ENCODE measurements around the gene C3AR1.

- TF ChIP-seq TAF1 (IDR thresholded peaks at IDR 0.05; ENCODE audit: low read depth, low read length) (no peak), POLR2A (IDR thresholded peaks at IDR 0.05; ENCODE audit: low read depth, low read length) (no peak), POLR2AphosphoS5 (IDR thresholded peaks at IDR 0.05; ENCODE audit: low read depth, low read length) (no peak), PAX5 (IDR thresholded peaks at IDR 0.05; ENCODE audit: insufficient read depth, low read length, severe bottlenecking) (no peak), SPI1 (IDR thresholded peaks at IDR 0.05; ENCODE audit: low read depth, low read length) (no peak)
Observed at GRCh38 chr12:8075935-8076334, 9.8 kb upstream of the C3AR1 start.

All from GM12891 (cell line).